Activated naive CD8-positive, alpha-beta T cell treated with anti-CD3 and anti-CD28 coated beads, Interleukin-2, amount 10 ng/mL, durations not matched to agents 7 days and 5 days (primary cell): ENCODE measurements around the gene SLFN12. TPM values are rescaled to one million over a fixed set of nuclear protein-coding genes. Genes with fewer than 3 reads are reported as not detected.

Source experiments
- ATAC-seq: fragments of 150-1000 bp; cut with Tn5 transposase; one replicate; pipeline ENCODE4 v1.10.0; 2021; ENCODE audit warnings: low read depth, moderate library complexity
- POLR2A ChIA-PET: fragments of 350-600 bp; sonication (Branson Sonifier 250); formaldehyde crosslinking; loops from one replicate; lab custom pipeline; 2021; ENCODE audit warnings: antibody characterized with exemption; lab: Charles Lee
- DNase-seq: peaks from one replicate; pipeline ENCODE4 v3.0.0; 2021
- H3K27ac Mint-ChIP-seq: one replicate; pipeline ENCODE4 v1.8.0; 2022; ENCODE audit warnings: mild to moderate bottlenecking, mixed read lengths
- H3K27me3 Mint-ChIP-seq: one replicate; pipeline ENCODE4 v1.8.0; 2022; ENCODE audit warnings: mild to moderate bottlenecking, moderate library complexity, mixed read lengths
- H3K36me3 Mint-ChIP-seq: one replicate; pipeline ENCODE4 v1.8.0; 2021; ENCODE audit warnings: mild to moderate bottlenecking, mixed read lengths
- H3K4me1 Mint-ChIP-seq: one replicate; pipeline ENCODE4 v1.8.0; 2021; ENCODE audit warnings: mixed read lengths
- H3K4me3 Mint-ChIP-seq: one replicate; pipeline ENCODE4 v1.8.0; 2022; ENCODE audit warnings: mild to moderate bottlenecking, moderate library complexity, mixed read lengths
- H3K9me3 Mint-ChIP-seq: one replicate; pipeline ENCODE4 v1.8.0; 2021; ENCODE audit warnings: mixed read lengths
- total RNA-seq, 2 experiments: library from RNA; stranded (reverse); gene quantifications; one replicate each; pipeline ENCODE4 v1.2.3, GENCODE V29; 2021

The SLFN12 gene
- total RNA-seq, 2 experiments from 2014 or later: 19.8 to 21.9 TPM

- no peaks in the 10 kb centered on the region for H3K27me3 Mint-ChIP-seq
- H3K36me3 Mint-ChIP-seq: peaks cover 60% of the 10 kb centered on the region
- no peaks in the 10 kb centered on the region for H3K9me3 Mint-ChIP-seq
- H3K4me1 Mint-ChIP-seq: peaks cover 8% of the 10 kb centered on the region
- no peak overlapping the region for H3K27ac Mint-ChIP-seq
- DNase-seq (no peak), ATAC-seq (no peak)
- POLR2A ChIA-PET: no interaction called here
- no peak overlapping the region for H3K4me3 Mint-ChIP-seq
Observed at GRCh38 chr17:35361027-35361426, 71.3 kb downstream of the SLFN12 start.

Other genes starting within 250 kb of the SLFN12 start
- not detected for gene SLC35G3, start 238.1 kb downstream of the SLFN12 start, total RNA-seq
- 100 to 1,000 TPM; 239 to 249 TPM for gene SLFN5, start 189.4 kb downstream of the SLFN12 start, total RNA-seq
- gene SLFN11, start 58.9 kb downstream of the SLFN12 start, total RNA-seq: 10 to 100 TPM; 44.1 to 47.5 TPM
- 10 to 100 TPM; 76.8 to 77.5 TPM for gene SLFN13, start 16.3 kb upstream of the SLFN12 start, total RNA-seq
- gene SLFN12L, start 105.2 kb upstream of the SLFN12 start, total RNA-seq: 100 to 1,000 TPM; 133 to 139 TPM
- gene SLFN14, start 128.3 kb upstream of the SLFN12 start, total RNA-seq: not detected
- gene PEX12, start 146.1 kb upstream of the SLFN12 start, total RNA-seq: 1 to 10 TPM; 4.4 to 4.6 TPM
- 100 to 1,000 TPM; 154 to 163 TPM for gene AP2B1, start 154.8 kb upstream of the SLFN12 start, total RNA-seq